Ectodermal cell (in vitro differentiated cells): Measurements from ENCODE around the gene ERC2.

ENCODE experiments used
- H3K27ac ChIP-seq: 2 replicates; pipeline ENCODE4 v1.7.0; 2013; ENCODE audit warnings: mild to moderate bottlenecking, low read depth, low read length; ENCODE audit not compliant: insufficient read depth, poor library complexity, severe bottlenecking
- H3K27me3 ChIP-seq: 2 replicates; pipeline ENCODE4 v1.7.0; 2013; ENCODE audit warnings: mild to moderate bottlenecking, low read length; ENCODE audit not compliant: insufficient read depth, control insufficient read depth, poor library complexity, severe bottlenecking
- H3K36me3 ChIP-seq: one replicate; pipeline ENCODE4 v1.7.0; 2013; ENCODE audit warnings: low read length; ENCODE audit not compliant: control insufficient read depth, insufficient read depth
- H3K4me1 ChIP-seq: one replicate; pipeline ENCODE4 v1.7.0; 2013; ENCODE audit warnings: low read length; ENCODE audit not compliant: control insufficient read depth, insufficient read depth
- H3K4me3 ChIP-seq: 2 replicates; pipeline ENCODE4 v1.7.0; 2013; ENCODE audit warnings: low read depth, low read length, control low read depth; ENCODE audit not compliant: insufficient read depth
- H3K9me3 ChIP-seq: 2 replicates; pipeline ENCODE4 v1.7.0; 2013; ENCODE audit warnings: mild to moderate bottlenecking, low read length, moderate library complexity; ENCODE audit not compliant: control insufficient read depth
- WGBS, 2 experiments: methylation state at CpG; one replicate each; pipeline ENCODE4 v1.1.7; 2013; ENCODE audit warnings: missing lambda C conversion rate in 2 of 2; 5-methylcytosine and 5-hydroxymethylcytosine counted together

Gene ERC2

DNA sequence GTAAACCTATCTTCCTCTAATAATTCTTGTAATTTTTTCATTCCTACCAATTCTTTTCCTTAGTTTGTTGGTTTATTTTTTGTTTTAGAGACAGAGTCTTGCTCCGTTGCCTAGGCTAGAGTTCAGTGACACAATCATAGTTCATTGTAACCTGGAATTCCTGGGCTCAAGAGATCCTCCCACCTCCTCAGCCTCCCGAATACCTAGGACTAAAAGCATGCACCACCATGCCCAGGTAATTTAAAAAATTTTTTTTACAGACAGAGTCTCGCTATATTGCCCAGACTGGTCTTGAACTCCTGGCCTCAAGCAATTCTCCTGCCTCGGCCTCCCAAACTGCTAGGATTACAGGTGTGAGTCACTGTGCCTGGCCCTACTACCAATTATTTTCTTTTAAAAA, 220.2 kb downstream of the ERC2 start:
- 90 to 91% methylated on average over 4 of the region's 4 CpGs for WGBS, 2 experiments
- no peak overlapping the region for H3K4me3 ChIP-seq
- H3K36me3 ChIP-seq: no peaks in the 10 kb centered on the region
- no peaks in the 10 kb centered on the region for H3K9me3 ChIP-seq
- no peaks in the 10 kb centered on the region for H3K4me1 ChIP-seq
- no peak overlapping the region for H3K27ac ChIP-seq
- no peaks in the 10 kb centered on the region for H3K27me3 ChIP-seq

DNA sequence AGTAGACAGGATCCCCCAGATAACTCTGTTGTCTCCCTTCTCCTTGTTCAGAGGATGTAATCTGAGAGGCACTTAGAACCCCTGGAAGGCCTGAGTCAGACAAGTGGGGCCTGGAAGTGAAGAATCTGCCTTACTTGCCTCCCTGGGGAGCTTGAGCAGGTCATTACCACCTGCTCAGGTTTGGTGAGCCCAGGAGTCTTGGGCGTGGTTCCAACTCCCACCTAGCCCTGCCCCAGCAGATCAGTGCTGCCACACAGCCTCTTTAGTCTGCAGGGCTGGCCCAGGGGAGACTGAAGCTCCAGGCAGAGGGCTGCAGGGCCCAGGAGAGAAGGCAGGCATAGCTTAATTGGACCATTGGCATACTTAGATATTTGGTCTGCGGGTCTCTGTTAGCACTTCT, 230.0 kb downstream of the ERC2 start:
- Histone ChIP-seq H3K27me3 (no peaks in the 10 kb centered on the region), H3K9me3 (no peaks in the 10 kb centered on the region), H3K4me3 (no peak overlapping the region), H3K4me1 (no peaks in the 10 kb centered on the region), H3K27ac (no peak overlapping the region), H3K36me3 (no peaks in the 10 kb centered on the region)
- WGBS, 2 experiments: 91 to 96% methylated on average over 2 of the region's 2 CpGs

DNA sequence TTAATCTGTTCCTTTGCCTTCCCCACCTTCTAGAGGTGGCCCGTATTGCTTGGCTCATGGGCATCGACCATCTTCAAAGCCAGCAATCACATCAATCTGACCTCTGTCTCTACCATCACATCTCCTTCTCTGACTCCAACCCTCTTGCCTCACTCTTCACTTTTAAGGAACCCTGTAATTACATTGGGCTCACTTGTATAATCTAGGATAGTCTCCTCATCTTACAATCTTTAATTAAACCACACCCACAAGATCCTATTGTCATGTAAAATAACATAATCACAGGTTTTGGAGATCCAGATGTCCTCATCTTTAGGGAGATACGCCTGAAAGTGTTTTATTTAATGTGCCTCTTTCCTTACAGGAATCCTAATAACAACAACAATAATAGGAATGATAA, 234.5 kb downstream of the ERC2 start:
- H3K36me3 ChIP-seq: no peaks in the 10 kb centered on the region
- H3K27ac ChIP-seq: no peak overlapping the region
- H3K4me1 ChIP-seq: no peaks in the 10 kb centered on the region
- H3K27me3 ChIP-seq: no peaks in the 10 kb centered on the region
- WGBS, 2 experiments: 97 to 99% methylated on average over 2 to 3 of the region's 3 CpGs
- H3K4me3 ChIP-seq: no peak overlapping the region
- H3K9me3 ChIP-seq: no peaks in the 10 kb centered on the region

DNA sequence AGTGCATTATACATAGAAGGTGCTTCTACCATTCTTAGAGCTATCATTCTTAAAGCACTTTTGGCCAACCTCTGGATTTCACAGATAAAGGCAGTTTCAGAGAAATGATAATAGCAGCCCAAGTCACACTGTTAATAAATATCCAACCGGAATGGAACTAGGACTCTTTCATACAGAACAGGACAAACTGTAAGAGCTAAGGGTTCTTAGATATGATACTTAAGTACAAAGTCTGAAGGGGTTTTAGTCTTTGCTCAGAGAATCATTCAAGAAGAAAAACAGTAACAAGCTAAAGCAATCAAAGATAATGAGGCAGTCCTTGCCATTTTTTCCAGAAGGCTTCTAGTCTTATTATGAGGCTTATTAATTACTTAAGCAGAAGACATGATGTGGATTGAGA, 239.0 kb downstream of the ERC2 start:
- Histone ChIP-seq H3K27ac (no peak overlapping the region), H3K4me3 (no peak overlapping the region), H3K4me1 (no peaks in the 10 kb centered on the region), H3K27me3 (no peaks in the 10 kb centered on the region), H3K36me3 (no peaks in the 10 kb centered on the region), H3K9me3 (no peaks in the 10 kb centered on the region)
- 100% methylated on average over 1 of the region's 1 CpG; no CpG with 5 or more reads in 1 of the 2 experiments for WGBS, 2 experiments

DNA sequence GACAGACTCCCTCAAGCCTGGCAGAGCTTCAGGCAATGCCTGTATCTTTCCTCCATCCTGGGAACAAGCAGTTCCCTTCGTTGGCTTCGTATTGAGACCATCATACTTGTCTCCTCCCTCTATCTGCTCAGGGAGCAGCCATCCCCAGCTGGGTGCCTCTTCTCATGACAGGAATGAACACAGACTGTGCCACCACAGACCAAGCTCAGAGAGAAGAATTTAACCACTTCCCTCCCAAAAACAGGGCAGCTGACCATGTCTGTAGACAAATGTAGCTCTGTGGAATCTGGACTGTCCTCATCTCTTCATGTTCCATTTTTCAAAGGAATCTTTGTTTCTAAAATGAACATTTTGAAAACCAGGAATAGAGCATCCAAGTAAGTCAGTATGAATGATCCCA, 245.4 kb downstream of the ERC2 start:
- Histone ChIP-seq H3K36me3 (no peaks in the 10 kb centered on the region), H3K27ac (no peak overlapping the region), H3K27me3 (no peaks in the 10 kb centered on the region), H3K9me3 (no peaks in the 10 kb centered on the region), H3K4me3 (no peak overlapping the region), H3K4me1 (no peaks in the 10 kb centered on the region)
- WGBS, 2 experiments: 57 to 58% methylated on average over 2 of the region's 2 CpGs

DNA sequence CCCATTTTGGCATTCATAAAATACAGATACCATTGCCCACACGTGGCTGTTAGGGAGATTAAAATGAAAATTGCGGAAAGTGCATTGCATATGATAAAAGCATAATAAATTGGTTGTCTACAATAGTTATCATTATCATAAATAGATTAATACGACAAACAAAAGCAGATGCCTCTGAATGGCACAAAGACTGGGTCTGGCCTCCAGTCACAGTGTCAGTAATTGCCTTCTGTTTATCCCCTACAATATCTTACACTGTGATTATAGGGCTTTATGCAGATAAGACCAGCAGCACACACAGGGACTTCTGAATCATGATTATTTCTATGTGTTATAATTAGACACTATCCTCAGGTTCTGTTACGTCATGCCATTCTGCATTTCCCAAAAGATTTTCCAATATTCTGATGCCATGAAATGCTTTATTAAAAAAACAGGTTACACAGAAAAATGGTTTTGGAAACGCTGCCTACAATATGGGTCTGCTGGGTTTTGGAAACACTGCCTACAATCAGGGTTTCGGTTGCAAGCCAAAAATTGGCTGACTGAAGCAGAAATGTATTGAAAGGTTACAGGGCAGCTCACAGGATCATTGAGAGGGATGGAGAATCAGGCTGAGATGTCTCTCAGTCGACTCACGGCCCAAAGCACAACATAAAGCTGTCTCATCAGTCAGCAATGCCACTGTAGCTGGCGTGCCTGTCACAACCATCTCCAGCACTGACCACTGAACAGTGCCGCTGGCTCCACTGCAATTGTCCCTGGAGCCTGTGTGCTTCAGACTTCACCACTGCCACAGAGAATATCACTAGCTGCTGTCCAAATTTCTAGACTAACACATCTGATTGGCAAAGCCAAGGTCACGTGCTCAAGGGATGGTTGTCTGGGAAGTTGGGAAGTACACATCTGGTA, 248.1 kb downstream of the ERC2 start:
- Histone ChIP-seq H3K27me3 (no peaks in the 10 kb centered on the region), H3K4me1 (no peaks in the 10 kb centered on the region), H3K4me3 (no peak overlapping the region), H3K9me3 (no peaks in the 10 kb centered on the region), H3K27ac (no peak overlapping the region), H3K36me3 (no peaks in the 10 kb centered on the region)
- 75 to 80% methylated on average over 8 to 11 of the region's 11 CpGs for WGBS, 2 experiments

DNA sequence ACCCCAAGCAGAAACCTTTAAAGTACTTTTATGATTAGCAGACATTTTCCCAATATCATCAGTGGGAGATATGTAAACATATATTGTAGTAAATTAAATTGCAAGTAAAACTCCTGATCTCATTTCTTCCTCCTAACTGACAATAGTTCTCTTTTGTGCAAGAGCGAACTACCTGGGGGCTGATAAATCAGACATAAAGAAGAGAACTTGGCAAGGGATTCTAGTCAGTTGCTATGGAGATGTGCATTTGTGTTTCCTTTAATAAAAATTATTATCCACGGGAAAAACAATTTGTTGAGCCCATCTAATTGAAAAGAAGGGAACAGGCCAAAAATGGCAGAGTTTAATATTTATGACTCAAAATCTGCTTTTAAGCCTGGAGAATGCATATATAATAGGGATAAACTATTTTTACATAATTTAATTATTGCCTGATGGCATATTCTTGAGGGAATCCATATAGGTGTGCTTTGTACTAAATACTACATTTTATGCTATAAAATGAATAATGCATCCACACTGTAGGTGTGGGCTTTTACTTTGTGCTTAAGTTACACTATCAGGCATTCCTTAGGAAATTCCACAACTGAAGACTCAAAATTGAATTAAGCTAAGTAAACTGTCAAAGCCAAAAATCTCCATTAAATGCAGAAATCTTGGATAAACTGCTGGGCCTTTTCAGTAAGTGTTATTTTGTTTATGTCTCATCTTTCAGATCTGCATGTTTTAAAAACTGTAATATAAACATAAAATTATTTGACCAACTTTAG, 258.1 kb downstream of the ERC2 start:
- WGBS, 2 experiments: 93 to 100% methylated on average over 1 to 2 of the region's 2 CpGs
- no peak overlapping the region for H3K27ac ChIP-seq

DNA sequence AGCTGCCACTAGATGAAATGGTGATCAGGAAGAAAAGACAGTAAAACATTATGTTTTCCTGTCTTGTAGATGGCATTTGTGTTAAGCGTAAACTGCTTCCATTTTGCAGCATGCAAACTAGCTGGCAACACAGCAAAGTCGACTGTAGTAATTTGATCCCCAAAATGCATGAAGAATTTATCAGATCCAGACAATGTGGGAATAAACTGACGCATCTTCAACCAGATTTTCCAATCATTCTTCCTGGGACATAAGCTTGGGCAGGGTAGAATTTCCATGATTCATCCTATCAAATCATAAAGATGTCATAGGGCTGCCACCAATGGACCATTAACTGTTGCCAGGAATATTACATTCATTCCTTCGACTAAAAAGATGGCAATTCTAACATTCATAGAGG, 260.3 kb downstream of the ERC2 start:
- Histone ChIP-seq H3K4me3 (no peak overlapping the region), H3K27me3 (no peaks in the 10 kb centered on the region), H3K36me3 (no peaks in the 10 kb centered on the region), H3K9me3 (no peaks in the 10 kb centered on the region), H3K27ac (no peak overlapping the region), H3K4me1 (no peaks in the 10 kb centered on the region)
- 88 to 92% methylated on average over 4 of the region's 4 CpGs for WGBS, 2 experiments

More for the DNA sequence above, 258.1 kb downstream of the ERC2 start:
- no peaks in the 10 kb centered on the region for H3K36me3 ChIP-seq
- H3K4me3 ChIP-seq: no peak overlapping the region
- H3K9me3 ChIP-seq: no peaks in the 10 kb centered on the region
- no peaks in the 10 kb centered on the region for H3K4me1 ChIP-seq
- H3K27me3 ChIP-seq: no peaks in the 10 kb centered on the region

DNA sequence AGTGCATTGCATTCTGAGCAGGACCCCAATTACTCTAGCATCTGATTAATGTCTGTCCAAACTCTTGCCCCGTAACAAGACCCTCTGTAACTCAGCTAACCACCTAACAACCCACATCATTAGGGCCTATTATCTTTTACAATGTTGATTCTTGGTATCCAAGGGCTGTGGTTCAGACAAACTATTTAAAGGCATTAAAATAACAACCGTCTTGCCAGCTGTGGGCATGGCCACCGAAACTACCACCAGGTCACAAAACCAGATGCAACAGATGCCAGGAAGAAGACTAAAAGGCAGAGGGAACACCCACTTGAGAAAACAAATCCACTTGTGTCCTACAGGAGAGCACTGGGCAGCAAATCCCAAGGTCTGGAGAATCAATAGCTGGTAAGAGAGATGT, 262.9 kb downstream of the ERC2 start:
- WGBS, 2 experiments: 88 to 93% methylated on average over 3 of the region's 3 CpGs
- H3K27ac ChIP-seq: no peak overlapping the region

DNA sequence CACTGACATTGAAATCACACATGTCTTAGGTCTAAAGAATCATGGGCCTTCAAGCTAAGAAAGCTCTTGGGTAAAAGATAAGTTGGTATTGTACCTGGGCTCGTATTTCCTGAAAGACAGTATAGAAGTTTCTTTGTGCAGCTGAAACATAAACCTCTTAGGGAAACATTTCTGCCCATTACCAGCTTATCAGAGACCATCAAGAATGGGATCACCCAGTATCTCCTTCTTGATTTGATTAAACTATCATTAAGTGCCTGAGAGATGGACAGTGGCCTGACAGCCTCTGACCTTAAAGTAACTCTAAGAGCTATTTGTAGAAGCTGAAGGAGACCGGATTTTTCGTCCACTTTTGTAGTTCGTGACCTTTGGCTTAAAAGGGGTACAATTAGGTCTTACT, 265.3 kb downstream of the ERC2 start:
- 94 to 99% methylated on average over 4 of the region's 4 CpGs for WGBS, 2 experiments
- no peaks in the 10 kb centered on the region for H3K9me3 ChIP-seq
- H3K36me3 ChIP-seq: no peaks in the 10 kb centered on the region
- H3K27ac ChIP-seq: no peak overlapping the region
- H3K27me3 ChIP-seq: no peaks in the 10 kb centered on the region
- no peaks in the 10 kb centered on the region for H3K4me1 ChIP-seq
- no peak overlapping the region for H3K4me3 ChIP-seq

More for the DNA sequence above, 262.9 kb downstream of the ERC2 start:
- Histone ChIP-seq H3K4me1 (no peaks in the 10 kb centered on the region), H3K4me3 (no peak overlapping the region), H3K9me3 (no peaks in the 10 kb centered on the region), H3K36me3 (no peaks in the 10 kb centered on the region), H3K27me3 (no peaks in the 10 kb centered on the region)
